Activated CD8-positive, alpha-beta T cell treated with anti-CD3 and anti-CD28 coated beads for 36 hours (primary cell): ENCODE data around the gene PDCD11. TPM values are rescaled to one million over a fixed set of nuclear protein-coding genes. Genes with fewer than 3 reads are reported as not detected.

Experiments used
- ATAC-seq: fragments of 200-7000 bp; cut with Tn5 transposase; one replicate; pipeline ENCODE4 v1.10.0; 2021; ENCODE audit warnings: mild to moderate bottlenecking, moderate library complexity
- CTCF ChIA-PET: fragments of 350-600 bp; sonication (Branson Sonifier 250); formaldehyde crosslinking; loops from one replicate; lab custom pipeline; 2021; ENCODE audit warnings: antibody characterized with exemption; lab: Charles Lee
- POLR2A ChIA-PET: fragments of 350-600 bp; sonication (Branson Sonifier 250); formaldehyde crosslinking; loops from one replicate; lab custom pipeline; 2021; ENCODE audit warnings: antibody characterized with exemption; lab: Charles Lee
- DNase-seq: peaks from one replicate; pipeline ENCODE4 v3.0.0-alpha.2; 2020
- H3K27ac Mint-ChIP-seq: one replicate; pipeline ENCODE4 v1.8.0; 2021; ENCODE audit warnings: mild to moderate bottlenecking, mixed read lengths
- H3K27me3 Mint-ChIP-seq: one replicate; pipeline ENCODE4 v1.8.0; 2021; ENCODE audit warnings: mixed read lengths
- H3K36me3 Mint-ChIP-seq: one replicate; pipeline ENCODE4 v1.8.0; 2021; ENCODE audit warnings: low read depth, mixed read lengths
- H3K4me1 Mint-ChIP-seq: one replicate; pipeline ENCODE4 v1.8.0; 2021; ENCODE audit warnings: low read depth, mixed read lengths
- H3K4me3 Mint-ChIP-seq: one replicate; pipeline ENCODE4 v1.8.0; 2021; ENCODE audit warnings: mild to moderate bottlenecking, moderate library complexity, mixed read lengths
- H3K9me3 Mint-ChIP-seq: one replicate; pipeline ENCODE4 v1.8.0; 2021; ENCODE audit warnings: mixed read lengths
- CTCF ChIP-seq: fragments of 200-600 bp; IDR thresholded peaks from one replicate; pipeline ENCODE4 v1.8.0; 2022; ENCODE audit warnings: antibody characterized with exemption, mild to moderate bottlenecking
- intact Hi-C: fragments of 100-400 bp; cut with micrococcal nuclease; formaldehyde crosslinking; loops from one replicate; pipeline ENCODE4 v1.10.0; 2022
- total RNA-seq, 2 experiments: library from RNA; stranded (reverse); gene quantifications; one replicate each; pipeline ENCODE4 v1.2.3, GENCODE V29; 2021

The PDCD11 gene
- total RNA-seq, 2 experiments from 2014 or later, result 63.7 to 68.8 TPM

- TF ChIP-seq CTCF, result no peak
- Mint-ChIP-seq H3K27me3 (no peaks in the 10 kb centered on the region), H3K4me3 (no peak overlapping the region), H3K9me3 (no peaks in the 10 kb centered on the region), H3K27ac (no peak overlapping the region), H3K36me3 (no peaks in the 10 kb centered on the region), H3K4me1 (peaks cover 8% of the 10 kb centered on the region)
- DNase-seq, result no peak
- ChIA-PET CTCF (interaction anchor here (1.6 kb wide), 1 partner anchor 12 kb away, joined by 4 read pairs; no protein-coding TSS in a partner anchor), POLR2A (interaction anchor here (1.0 kb wide), 1 partner anchor 35 kb away, joined by 4 read pairs; no protein-coding TSS in a partner anchor)
- ATAC-seq, result no peak
- intact Hi-C loops, result no loop called here
Observed at GRCh38 chr10:103457896-103458583, 61.6 kb downstream of the PDCD11 start.

- CTCF ChIA-PET, result interaction anchor here (1.6 kb wide), 1 partner anchor 11 kb away, joined by 4 read pairs; no protein-coding TSS in a partner anchor
- ATAC-seq (peak; percentile 87), DNase-seq (peak; percentile 55)
- Mint-ChIP-seq H3K9me3 (no peaks in the 10 kb centered on the region), H3K27ac (peak within 1 kb of the TSS; percentile 34), H3K36me3 (no peaks in the 10 kb centered on the region), H3K4me1 (peaks cover 7% of the 10 kb centered on the region), H3K27me3 (no peaks in the 10 kb centered on the region), H3K4me3 (no peak within 1 kb of the TSS)
- intact Hi-C loops, result no loop called here
- POLR2A ChIA-PET, result interaction anchor here (1.0 kb wide), 1 partner anchor 36 kb away, joined by 4 read pairs; no protein-coding TSS in a partner anchor
- no peak for TF ChIP-seq CTCF
Observed at GRCh38 chr10:103458720-103459119, 62.3 kb downstream of the PDCD11 start, which contains the start of gene CALHM1. CALHM1 (minus strand) TSS chr10:103458900; CDS start chr10:103458751, 149 bp downstream.

GRCh38 chr10:103459615-103460014 is 63.2 kb downstream of the PDCD11 start:
- intact Hi-C loops, result no loop called here
- Mint-ChIP-seq H3K4me3 (no peak overlapping the region), H3K4me1 (peaks cover 7% of the 10 kb centered on the region), H3K9me3 (no peaks in the 10 kb centered on the region), H3K36me3 (no peaks in the 10 kb centered on the region), H3K27me3 (no peaks in the 10 kb centered on the region), H3K27ac (no peak overlapping the region)
- no peak for TF ChIP-seq CTCF
- ChIA-PET POLR2A (interaction anchor here (0.5 to 1.6 kb wide), 2 partner anchors 10 to 158 kb away, joined by 3 to 4 read pairs; no protein-coding TSS in a partner anchor), CTCF (interaction anchor here (1.3 to 1.6 kb wide), 2 partner anchors 10 to 21 kb away, joined by 4 read pairs; no protein-coding TSS in a partner anchor)
- DNase-seq (no peak), ATAC-seq (no peak)

GRCh38 chr10:103463499-103463898 is 67.1 kb downstream of the PDCD11 start:
- DNase-seq (no peak), ATAC-seq (no peak)
- Mint-ChIP-seq H3K27ac (no peak overlapping the region), H3K4me1 (peaks cover 9% of the 10 kb centered on the region), H3K36me3 (no peaks in the 10 kb centered on the region), H3K27me3 (no peaks in the 10 kb centered on the region), H3K9me3 (no peaks in the 10 kb centered on the region), H3K4me3 (no peak overlapping the region)
- ChIA-PET POLR2A (no interaction called here), CTCF (interaction anchor here (1.0 to 1.2 kb wide), 3 partner anchors 12 to 22 kb away, joined by 3 to 5 read pairs (median 3); partner anchors contain the start of gene CALHM2)
- intact Hi-C loops, result no loop called here
- TF ChIP-seq CTCF, result no peak
